H9 (cell line): ENCODE results near the gene CXCL12. TPM values are rescaled to one million over a fixed set of nuclear protein-coding genes. Genes with fewer than 3 reads are reported as not detected.

Source experiments
- DNase-seq: peaks from one replicate; pipeline ENCODE4 v3.0.0-alpha.2; 2017
- H2AFZ ChIP-seq: one replicate; pipeline ENCODE4 v1.6.1; 2013; ENCODE audit warnings: mild to moderate bottlenecking, low read length, control low read depth, moderate library complexity
- H2AK5ac ChIP-seq: 2 replicates; pipeline ENCODE4 v1.6.1; 2013; ENCODE audit warnings: low read length, control low read depth, mixed read lengths; ENCODE audit not compliant: insufficient read length
- H2BK120ac ChIP-seq: one replicate; pipeline ENCODE4 v1.6.1; 2013; ENCODE audit warnings: low read depth, mild to moderate bottlenecking, low read length, control low read depth, inconsistent platforms; ENCODE audit not compliant: poor library complexity, severe bottlenecking
- H2BK12ac ChIP-seq: 2 replicates; pipeline ENCODE4 v1.6.1; 2013; ENCODE audit warnings: low read length, control low read depth, mixed read lengths, low read depth; ENCODE audit not compliant: insufficient read length
- H2BK15ac ChIP-seq: 2 replicates; pipeline ENCODE4 v1.6.1; 2013; ENCODE audit warnings: low read depth, low read length, control low read depth
- H2BK20ac ChIP-seq: one replicate; pipeline ENCODE4 v1.6.1; 2013; ENCODE audit warnings: low read depth, mild to moderate bottlenecking, low read length, control low read depth, inconsistent platforms; ENCODE audit not compliant: poor library complexity, severe bottlenecking
- H2BK5ac ChIP-seq: 2 replicates; pipeline ENCODE4 v1.6.1; 2013; ENCODE audit warnings: low read length, control low read depth, mixed read lengths; ENCODE audit not compliant: insufficient read length
- H3K14ac ChIP-seq: 2 replicates; pipeline ENCODE4 v1.6.1; 2013; ENCODE audit warnings: low read length, control low read depth; ENCODE audit not compliant: insufficient read depth
- H3K18ac ChIP-seq: 2 replicates; pipeline ENCODE4 v1.6.1; 2013; ENCODE audit warnings: low read depth, mild to moderate bottlenecking, mixed read lengths, low read length, control low read depth; ENCODE audit not compliant: insufficient read length
- H3K23ac ChIP-seq: 2 replicates; pipeline ENCODE4 v1.6.1; 2013; ENCODE audit warnings: low read length, control low read depth, mixed read lengths, low read depth; ENCODE audit not compliant: insufficient read length
- H3K23me2 ChIP-seq: 2 replicates; pipeline ENCODE4 v1.6.1; 2013; ENCODE audit warnings: low read depth, mild to moderate bottlenecking, mixed read lengths, low read length, control low read depth; ENCODE audit not compliant: insufficient read length, poor library complexity, severe bottlenecking
- H3K27ac ChIP-seq: 2 replicates; pipeline ENCODE4 v1.5.1; 2013; ENCODE audit warnings: low read length, control low read depth, mixed read lengths, low read depth; ENCODE audit not compliant: insufficient read length
- H3K27me3 ChIP-seq: 2 replicates; pipeline ENCODE4 v1.6.1; 2013; ENCODE audit warnings: low read length, control low read depth, inconsistent platforms; ENCODE audit not compliant: insufficient read depth
- H3K4ac ChIP-seq: 2 replicates; pipeline ENCODE4 v1.6.1; 2013; ENCODE audit warnings: low read depth, mild to moderate bottlenecking, control low read depth, inconsistent platforms, low read length, moderate library complexity
- H3K4me1 ChIP-seq: 2 replicates; pipeline ENCODE4 v1.6.1; 2013; ENCODE audit warnings: low read length, control low read depth, inconsistent platforms; ENCODE audit not compliant: insufficient read depth
- H3K4me2 ChIP-seq: 2 replicates; pipeline ENCODE4 v1.6.1; 2013; ENCODE audit warnings: low read length, control low read depth, mixed read lengths; ENCODE audit not compliant: insufficient read length, insufficient read depth
- H3K56ac ChIP-seq: 2 replicates; pipeline ENCODE4 v1.6.1; 2013; ENCODE audit warnings: low read depth, mild to moderate bottlenecking, mixed read lengths, low read length, control low read depth; ENCODE audit not compliant: insufficient read length
- H3K79me1 ChIP-seq: 2 replicates; pipeline ENCODE4 v1.6.1; 2013; ENCODE audit warnings: low read depth, mild to moderate bottlenecking, moderate library complexity, low read length, control low read depth, inconsistent platforms; ENCODE audit not compliant: insufficient read depth, poor library complexity, severe bottlenecking
- H3K79me2 ChIP-seq: 2 replicates; pipeline ENCODE4 v1.6.1; 2013; ENCODE audit warnings: low read length, control low read depth, inconsistent platforms; ENCODE audit not compliant: insufficient read depth
- H3K9ac ChIP-seq: 2 replicates; pipeline ENCODE4 v1.6.1; 2013; ENCODE audit warnings: low read length, control low read depth, mixed read lengths; ENCODE audit not compliant: insufficient read length; ENCODE audit errors: extremely low read depth
- H3K9me3 ChIP-seq: one replicate; pipeline ENCODE4 v1.6.1; 2013; ENCODE audit warnings: low read depth, low read length, inconsistent platforms; ENCODE audit not compliant: control insufficient read depth
- H3T11ph ChIP-seq: one replicate; pipeline ENCODE4 v1.6.1; 2013; ENCODE audit warnings: mild to moderate bottlenecking, low read length, control low read depth, inconsistent platforms
- H4K20me1 ChIP-seq: one replicate; pipeline ENCODE4 v1.6.1; 2013; ENCODE audit not compliant: control insufficient read depth, insufficient read length, insufficient read depth
- H4K5ac ChIP-seq: 2 replicates; pipeline ENCODE4 v1.6.1; 2013; ENCODE audit warnings: low read depth, mild to moderate bottlenecking, mixed read lengths, low read length, control low read depth; ENCODE audit not compliant: insufficient read length
- H4K8ac ChIP-seq: replicated peaks from 2 replicates; pipeline ENCODE4 v1.6.1; 2013; ENCODE audit warnings: low read length, control low read depth, mixed read lengths, low read depth; ENCODE audit not compliant: insufficient read length
- H4K91ac ChIP-seq: 2 replicates; pipeline ENCODE4 v1.6.1; 2013; ENCODE audit warnings: low read depth, mild to moderate bottlenecking, moderate library complexity, mixed read lengths, low read length, control low read depth; ENCODE audit not compliant: insufficient read length
- H3K27ac Mint-ChIP-seq, 3 experiments: 2 replicates in 2 of 3; 3 replicates in 1 of 3; pipeline ENCODE4 v1.8.0; 2020 to 2021; ENCODE audit warnings: mixed read lengths in 3 of 3, mild to moderate bottlenecking in 1 of 3, moderate library complexity in 1 of 3
- H3K27me3 Mint-ChIP-seq: 2 replicates; pipeline ENCODE4 v1.8.0; 2021; ENCODE audit warnings: low read depth, mild to moderate bottlenecking, moderate library complexity, mixed read lengths
- H3K36me3 Mint-ChIP-seq, 3 experiments: 2 replicates in 2 of 3; 3 replicates in 1 of 3; pipeline ENCODE4 v1.8.0; 2020 to 2021; ENCODE audit warnings: low read depth in 3 of 3, mixed read lengths in 3 of 3; ENCODE audit not compliant: insufficient read depth in 1 of 3
- H3K4me1 Mint-ChIP-seq, 2 experiments: 2 replicates each; pipeline ENCODE4 v1.8.0; 2020; ENCODE audit warnings: mixed read lengths in 2 of 2
- H3K4me3 Mint-ChIP-seq, 2 experiments: 2 replicates in 1 of 2; 3 replicates in 1 of 2; pipeline ENCODE4 v1.8.0; 2020 to 2021; ENCODE audit warnings: mild to moderate bottlenecking in 2 of 2, mixed read lengths in 2 of 2, moderate library complexity in 1 of 2
- H3K9me3 Mint-ChIP-seq, 2 experiments: 2 replicates in 1 of 2; 3 replicates in 1 of 2; pipeline ENCODE4 v1.8.0; 2020; ENCODE audit warnings: mild to moderate bottlenecking in 2 of 2, mixed read lengths in 2 of 2, moderate library complexity in 1 of 2
- CTCF ChIP-seq: fragments of 200-600 bp; sonication (generic); conservative IDR thresholded peaks from 3 replicates; pipeline ENCODE4 v1.8.0; 2021; ENCODE audit warnings: antibody characterized with exemption, mild to moderate bottlenecking
- WGBS: extraction: QIAGEN DNeasy Blood & Tissue Kit; methylation state at CpG from one replicate; pipeline ENCODE4 v1.1.7; 2013; ENCODE audit warnings: missing lambda C conversion rate, low lambda C conversion rate, mixed read lengths; ENCODE audit not compliant: insufficient read length; ENCODE audit errors: extremely low coverage; 5-methylcytosine and 5-hydroxymethylcytosine counted together
- total RNA-seq: library from RNA; stranded (reverse); gene quantifications from 2 replicates; pipeline ENCODE4 v1.2.1, GENCODE V29; 2021

CXCL12 gene
- total RNA-seq, 1 experiment from 2014 or later = 28.3 TPM

DNA sequence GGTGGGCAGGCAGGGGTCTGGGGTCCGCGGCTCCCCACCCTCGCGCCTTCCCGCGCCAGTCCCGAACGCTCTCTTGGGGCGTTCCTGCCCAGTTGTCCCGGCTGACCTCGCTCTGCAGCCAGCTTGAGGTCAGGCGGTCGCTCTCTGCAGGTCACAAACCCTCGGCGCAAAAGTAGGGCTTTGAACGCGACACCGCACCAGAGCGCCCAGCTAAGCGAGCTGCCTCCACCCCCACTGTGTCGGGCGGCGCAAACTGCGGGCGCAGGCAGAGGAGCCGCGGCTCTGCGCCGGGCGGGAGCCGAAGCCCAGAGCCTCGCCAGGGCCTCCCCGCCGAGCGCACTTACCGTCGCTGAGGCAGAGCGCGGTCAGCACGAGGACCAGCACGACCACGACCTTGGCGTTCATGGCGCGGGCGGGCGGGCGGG lies 284 bp downstream of the CXCL12 start:
- Mint-ChIP-seq H3K4me1 (peaks cover 47 to 52% of the 10 kb centered on the region in 2 experiments), H3K36me3 (peaks cover 11 to 13% (median 11%) of the 10 kb centered on the region in 3 experiments), H3K4me3 (peak overlapping the region; percentile 75 to 86), H3K27me3 (peaks cover 38% of the 10 kb centered on the region), H3K27ac (no peak overlapping the region), H3K9me3 (0 out of 5 replicates have a peak, but pooled peaks cover 0 to 2% of the 10 kb centered on the region in 2 experiments)
- H3K27ac ChIP-seq = no peak overlapping the region
- H3K4me1 ChIP-seq = peaks cover 18% of the 10 kb centered on the region
- H3K4me2 ChIP-seq = peak overlapping the region; percentile 69
- H3K9ac ChIP-seq = peak overlapping the region; percentile 34
- H3K14ac ChIP-seq = peak overlapping the region; percentile 44; the same call in 1 of the 2 replicates
- no peaks in the 10 kb centered on the region for H4K20me1 ChIP-seq
- TF ChIP-seq CTCF = no peak
- H3K79me1 ChIP-seq = no peaks in the 10 kb centered on the region
- H3K23me2 ChIP-seq = peaks cover 20% of the 10 kb centered on the region
- no CpG with 5 or more reads among the region's 48 CpGs for WGBS
- no peak overlapping the region for H3T11ph ChIP-seq
- no peak overlapping the region for H4K8ac ChIP-seq
- no peak overlapping the region for H3K23ac ChIP-seq
- H2BK20ac ChIP-seq = no peak overlapping the region
- H2AK5ac ChIP-seq = no peak overlapping the region
- H4K91ac ChIP-seq = no peak overlapping the region
- no peak overlapping the region for H3K56ac ChIP-seq
- no peak overlapping the region for H2BK5ac ChIP-seq
- no peak overlapping the region for H2BK15ac ChIP-seq
- DNase-seq = no peak
- H2AFZ ChIP-seq = no peak overlapping the region
- no peak overlapping the region for H3K4ac ChIP-seq
- no peak overlapping the region for H4K5ac ChIP-seq
- peaks cover 8% of the 10 kb centered on the region; the same call in 1 of the 2 replicates for H3K27me3 ChIP-seq
- H3K79me2 ChIP-seq = no peaks in the 10 kb centered on the region
- no peak overlapping the region for H2BK12ac ChIP-seq
- H3K9me3 ChIP-seq = no peaks in the 10 kb centered on the region
- H3K18ac ChIP-seq = no peak overlapping the region
- no peak overlapping the region for H2BK120ac ChIP-seq
